Body of pancreas (tissue), 4 donors: ENCODE measurements around the gene SHISA7.

Source experiments
- POLR2A ChIP-seq, 3 donors: fragments of 450-650 bp; IDR thresholded peaks; one replicate each; pipeline ENCODE4 v1.6.1; 2016; ENCODE audit warnings: antibody characterized with exemption in 3 of 3, mild to moderate bottlenecking in 2 of 3
- TF ChIP-seq, protein P1 (sequence below), 7 experiments: fragments of 450-650 bp in 4 of 7; fragments of 200-600 bp in 3 of 7; sonication (generic) in 3 of 7; IDR thresholded peaks; one replicate each; pipeline ENCODE4 v1.5.1; 2016 to 2019; ENCODE audit warnings: antibody characterized with exemption in 7 of 7

DNA sequence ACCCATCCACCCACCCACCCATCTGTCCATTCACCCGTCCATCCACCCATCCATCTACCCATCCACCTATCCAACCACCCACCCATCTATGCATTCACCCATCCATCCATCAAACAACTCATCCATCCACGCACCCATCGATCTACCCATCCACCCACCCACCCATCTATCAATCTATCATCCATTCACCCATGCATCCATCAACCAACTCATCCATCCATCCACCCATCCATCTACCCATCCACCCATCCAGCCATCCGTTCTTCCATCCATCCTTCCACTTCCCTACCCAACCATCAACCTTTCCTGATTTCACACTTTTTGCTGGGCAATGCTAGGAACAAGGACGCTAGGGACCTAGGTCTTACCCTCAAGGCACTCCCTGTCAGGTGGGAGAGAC is 61.1 kb downstream of the SHISA7 start:
- TF ChIP-seq, protein P1, sequence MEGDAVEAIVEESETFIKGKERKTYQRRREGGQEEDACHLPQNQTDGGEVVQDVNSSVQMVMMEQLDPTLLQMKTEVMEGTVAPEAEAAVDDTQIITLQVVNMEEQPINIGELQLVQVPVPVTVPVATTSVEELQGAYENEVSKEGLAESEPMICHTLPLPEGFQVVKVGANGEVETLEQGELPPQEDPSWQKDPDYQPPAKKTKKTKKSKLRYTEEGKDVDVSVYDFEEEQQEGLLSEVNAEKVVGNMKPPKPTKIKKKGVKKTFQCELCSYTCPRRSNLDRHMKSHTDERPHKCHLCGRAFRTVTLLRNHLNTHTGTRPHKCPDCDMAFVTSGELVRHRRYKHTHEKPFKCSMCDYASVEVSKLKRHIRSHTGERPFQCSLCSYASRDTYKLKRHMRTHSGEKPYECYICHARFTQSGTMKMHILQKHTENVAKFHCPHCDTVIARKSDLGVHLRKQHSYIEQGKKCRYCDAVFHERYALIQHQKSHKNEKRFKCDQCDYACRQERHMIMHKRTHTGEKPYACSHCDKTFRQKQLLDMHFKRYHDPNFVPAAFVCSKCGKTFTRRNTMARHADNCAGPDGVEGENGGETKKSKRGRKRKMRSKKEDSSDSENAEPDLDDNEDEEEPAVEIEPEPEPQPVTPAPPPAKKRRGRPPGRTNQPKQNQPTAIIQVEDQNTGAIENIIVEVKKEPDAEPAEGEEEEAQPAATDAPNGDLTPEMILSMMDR (IDR thresholded peaks at IDR 0.05): no peak
- TF ChIP-seq POLR2A (IDR thresholded peaks at IDR 0.05): no peak
